Erythroblast (primary cell): ENCODE measurements around the gene TBX18.

Experiments
- GATA1 ChIP-seq: IDR thresholded peaks from 2 replicates; pipeline ENCODE4 v1.6.1; 2011; ENCODE audit warnings: low read depth, mild to moderate bottlenecking, control low read depth, low read length, moderate library complexity
- POLR2A ChIP-seq: IDR thresholded peaks from 2 replicates; pipeline ENCODE4 v1.6.1; 2011; ENCODE audit warnings: mild to moderate bottlenecking, low read length

DNA sequence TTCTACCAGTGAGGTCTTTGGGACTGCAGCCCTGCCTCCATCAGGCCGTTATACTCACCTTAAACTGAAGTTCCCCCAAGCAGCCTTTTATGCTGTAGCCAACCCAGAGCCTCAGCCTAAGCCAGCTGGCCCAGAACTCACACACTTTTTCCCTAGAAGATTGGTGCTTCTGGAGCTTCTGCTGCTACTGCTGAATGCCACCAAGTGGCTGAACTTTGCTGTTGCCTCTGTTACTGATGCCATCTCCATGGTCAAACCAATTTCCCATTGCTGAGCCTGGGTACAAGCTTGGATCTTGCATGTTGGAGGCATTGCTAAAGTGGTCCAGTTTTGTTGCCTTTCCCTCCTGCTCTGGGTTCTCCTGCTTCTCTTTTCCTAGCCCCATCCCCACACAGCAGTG, 15.0 kb upstream of the TBX18 start:
- no peak for TF ChIP-seq POLR2A
- TF ChIP-seq GATA1 = no peak
